Non-pigmented ciliary epithelial cell (primary cell): ENCODE data around the gene NCK2.

Source experiments
- DNase-seq: peaks from one replicate; pipeline ENCODE4 v3.0.0-alpha.2; 2010; ENCODE audit warnings: low read depth

NCK2 gene

DNA sequence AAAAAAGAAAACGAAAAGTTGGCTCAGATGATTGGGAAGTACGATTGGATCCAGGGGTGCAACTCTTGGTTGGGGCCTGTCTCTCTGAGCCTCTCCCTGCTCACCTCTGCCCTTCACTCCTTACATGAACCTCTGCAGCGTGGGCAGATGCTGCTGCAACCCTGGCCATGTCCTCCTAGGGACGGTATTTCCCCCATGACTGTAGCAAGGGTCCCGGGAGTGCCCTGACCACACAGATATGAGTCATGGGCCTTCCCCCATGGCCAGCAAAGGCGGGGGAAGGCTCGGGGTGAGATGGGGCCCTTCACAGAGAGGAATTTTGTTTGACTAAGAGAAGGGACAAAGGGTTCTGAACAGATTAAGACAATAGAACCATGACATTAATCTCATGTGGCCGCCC is 129.0 kb downstream of the NCK2 start:
- DNase-seq: peak; percentile 63

- DNase-seq: no peak
Measured at GRCh38 chr2:105874466-105874865, 129.8 kb downstream of the NCK2 start.

- no peak for DNase-seq
Measured at GRCh38 chr2:105875241-105875640, 130.5 kb downstream of the NCK2 start.

DNA sequence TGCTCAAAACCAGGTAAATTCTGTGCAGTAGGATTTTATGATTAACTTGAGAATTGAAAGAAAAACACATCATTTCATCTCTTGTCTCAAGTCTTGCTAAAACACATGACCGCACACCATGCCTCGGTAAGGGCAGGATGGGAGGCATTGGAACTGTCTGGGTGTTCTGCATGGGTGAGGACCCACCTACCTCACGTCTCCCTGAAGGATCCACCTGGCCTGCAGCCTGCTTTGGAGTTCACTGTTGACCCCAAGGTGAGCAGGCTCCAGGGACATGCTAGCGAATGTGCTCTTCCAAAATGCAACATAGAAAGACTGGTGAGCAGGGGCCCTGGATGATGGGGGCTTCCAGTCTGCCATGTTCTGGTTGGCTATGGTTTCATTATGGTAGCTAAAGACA is 131.5 kb downstream of the NCK2 start:
- no peak for DNase-seq

GRCh38 chr2:105877945-105878344 is 133.2 kb downstream of the NCK2 start:
- DNase-seq: no peak

- no peak for DNase-seq
Measured at GRCh38 chr2:105879106-105879802, 134.5 kb downstream of the NCK2 start.

DNA sequence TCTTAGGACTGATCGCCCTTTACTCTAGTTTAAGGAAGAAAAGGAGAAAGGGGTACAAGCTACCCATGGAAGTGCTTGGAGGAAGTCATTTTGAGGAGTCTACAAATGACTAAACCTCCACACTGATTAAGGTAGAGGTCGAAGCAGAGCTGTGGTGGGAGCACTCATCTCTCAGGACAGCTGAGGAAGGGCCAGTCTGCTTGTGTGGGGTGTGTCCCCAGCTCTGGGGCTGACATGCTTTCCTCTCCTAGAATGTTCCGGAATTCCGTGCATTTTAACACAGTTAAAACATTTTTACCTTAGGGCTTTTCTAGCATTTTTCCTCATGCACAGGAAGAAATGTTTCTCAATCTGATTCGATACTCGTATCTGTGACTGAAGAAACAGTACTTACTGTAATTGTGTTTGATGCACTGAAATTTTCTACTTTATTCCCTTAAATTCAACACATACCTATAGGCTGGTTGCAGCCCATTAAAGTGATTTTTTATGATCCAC is 135.1 kb downstream of the NCK2 start:
- no peak for DNase-seq

DNA sequence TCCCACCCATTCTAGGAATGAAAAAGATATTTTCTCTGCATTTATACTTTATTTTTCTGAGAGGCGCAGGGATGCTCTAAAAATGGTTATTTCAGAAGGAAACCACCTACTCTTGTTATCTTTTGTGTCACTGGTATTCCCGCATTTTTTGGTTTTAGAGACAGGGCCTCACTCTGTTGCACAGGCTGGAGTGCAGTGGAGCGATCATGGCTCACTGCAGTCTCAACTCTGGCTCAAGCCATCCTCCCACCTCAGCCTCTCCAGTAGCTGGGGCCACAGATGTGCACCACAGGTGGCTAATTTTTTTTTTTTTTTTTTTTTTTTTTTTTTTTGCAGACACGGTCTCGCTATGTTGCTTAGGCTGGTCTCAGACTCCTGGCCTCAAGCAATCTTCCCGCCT is 135.9 kb downstream of the NCK2 start:
- no peak for DNase-seq

DNA sequence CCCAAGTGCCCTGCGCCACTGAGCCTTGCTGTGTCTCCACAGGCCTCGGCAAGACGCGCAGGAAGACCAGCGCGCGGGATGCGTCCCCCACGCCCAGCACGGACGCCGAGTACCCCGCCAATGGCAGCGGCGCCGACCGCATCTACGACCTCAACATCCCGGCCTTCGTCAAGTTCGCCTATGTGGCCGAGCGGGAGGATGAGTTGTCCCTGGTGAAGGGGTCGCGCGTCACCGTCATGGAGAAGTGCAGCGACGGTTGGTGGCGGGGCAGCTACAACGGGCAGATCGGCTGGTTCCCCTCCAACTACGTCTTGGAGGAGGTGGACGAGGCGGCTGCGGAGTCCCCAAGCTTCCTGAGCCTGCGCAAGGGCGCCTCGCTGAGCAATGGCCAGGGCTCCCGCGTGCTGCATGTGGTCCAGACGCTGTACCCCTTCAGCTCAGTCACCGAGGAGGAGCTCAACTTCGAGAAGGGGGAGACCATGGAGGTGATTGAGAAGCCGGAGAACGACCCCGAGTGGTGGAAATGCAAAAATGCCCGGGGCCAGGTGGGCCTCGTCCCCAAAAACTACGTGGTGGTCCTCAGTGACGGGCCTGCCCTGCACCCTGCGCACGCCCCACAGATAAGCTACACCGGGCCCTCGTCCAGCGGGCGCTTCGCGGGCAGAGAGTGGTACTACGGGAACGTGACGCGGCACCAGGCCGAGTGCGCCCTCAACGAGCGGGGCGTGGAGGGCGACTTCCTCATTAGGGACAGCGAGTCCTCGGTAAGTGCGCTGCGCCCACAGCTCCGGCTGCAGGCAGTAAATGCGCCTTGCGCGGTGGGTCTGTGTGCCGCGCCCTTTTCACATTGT is 136.8 kb downstream of the NCK2 start:
- DNase-seq: no peak

GRCh38 chr2:105882341-105882740 is 137.6 kb downstream of the NCK2 start:
- no peak for DNase-seq

DNA sequence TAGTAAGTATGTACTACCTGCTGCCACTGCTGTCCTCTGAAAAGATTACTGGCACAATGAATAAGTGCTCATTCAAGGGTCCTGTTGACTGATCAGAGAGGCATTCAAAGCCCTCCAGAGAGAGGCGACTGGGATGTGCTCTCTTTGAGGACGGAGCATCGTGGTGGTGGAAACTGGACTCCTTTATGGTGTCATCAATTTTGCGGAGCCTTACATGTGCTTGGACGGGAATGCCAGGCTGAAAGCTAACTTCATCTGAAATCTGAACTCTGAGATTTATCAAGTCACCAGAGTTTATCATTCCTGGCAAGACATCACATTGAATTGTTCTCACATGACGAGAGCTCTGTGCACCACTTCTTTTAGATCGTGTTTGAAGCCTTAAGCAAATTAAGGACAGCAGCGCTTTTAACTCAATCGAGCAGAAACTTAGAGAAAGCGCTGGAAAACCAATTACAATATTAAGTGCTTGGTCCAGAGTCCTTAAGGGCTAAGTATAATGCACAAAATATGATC is 138.3 kb downstream of the NCK2 start:
- DNase-seq: no peak

DNA sequence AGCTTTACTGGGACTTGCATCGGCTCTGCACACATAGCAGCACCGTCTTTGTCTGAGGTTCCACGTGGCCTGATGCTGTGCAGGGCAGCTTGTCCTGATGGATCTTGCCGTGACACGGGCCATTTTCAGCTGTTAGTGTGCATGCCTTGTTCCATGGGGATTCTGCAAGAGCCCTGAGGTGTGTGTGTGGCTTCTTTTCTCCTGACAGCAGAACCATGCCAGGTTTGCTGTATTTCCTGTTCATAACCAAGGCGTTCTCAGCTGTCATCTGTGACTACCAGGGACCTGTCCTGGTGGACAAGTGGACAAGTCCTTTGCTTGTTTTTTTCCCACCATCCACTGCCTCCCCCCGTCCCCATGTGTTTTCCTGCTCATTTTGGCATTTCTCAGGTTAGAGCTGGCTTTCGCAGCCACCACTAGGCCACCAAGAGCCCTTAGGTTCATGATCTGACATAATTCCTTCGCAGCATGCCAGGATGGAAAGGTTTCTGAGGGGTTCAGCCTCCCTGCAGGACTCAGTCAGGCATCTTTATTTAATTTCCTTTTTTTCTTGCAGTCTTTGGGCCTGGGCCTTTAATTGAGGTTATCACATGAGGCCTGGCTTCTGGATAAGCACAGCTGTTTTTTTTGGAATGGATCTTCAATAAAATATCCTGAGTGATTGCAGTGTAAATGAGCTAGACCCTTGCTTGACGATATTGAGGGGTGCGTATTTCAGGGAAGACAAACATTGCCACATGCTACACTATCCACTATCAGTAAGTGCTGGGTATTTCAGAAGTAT is 139.4 kb downstream of the NCK2 start:
- DNase-seq: no peak

- DNase-seq: no peak
Measured at GRCh38 chr2:105885456-105885855, 140.7 kb downstream of the NCK2 start.

DNA sequence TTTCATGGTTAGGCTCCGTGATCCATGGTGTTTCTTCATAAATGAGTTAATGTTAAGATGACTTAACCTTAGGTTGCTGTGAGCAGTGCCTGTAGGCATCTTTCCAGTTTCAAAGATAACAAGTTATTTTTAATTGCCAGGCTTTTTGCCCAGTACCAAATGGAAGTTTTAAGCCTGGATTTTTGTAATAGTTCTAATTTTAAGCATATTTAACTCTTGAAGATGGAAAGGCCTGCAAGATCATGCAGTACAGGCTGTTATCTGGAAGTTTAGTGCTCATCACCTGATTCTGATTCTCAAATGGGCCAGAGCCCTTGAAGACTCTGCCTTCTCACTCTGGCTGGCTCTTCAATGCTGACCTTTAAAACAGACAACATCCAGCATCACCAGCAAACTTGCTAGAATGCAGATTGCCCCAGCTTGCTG is 141.3 kb downstream of the NCK2 start:
- DNase-seq: no peak

GRCh38 chr2:105886687-105887086 is 142.0 kb downstream of the NCK2 start:
- no peak for DNase-seq

DNA sequence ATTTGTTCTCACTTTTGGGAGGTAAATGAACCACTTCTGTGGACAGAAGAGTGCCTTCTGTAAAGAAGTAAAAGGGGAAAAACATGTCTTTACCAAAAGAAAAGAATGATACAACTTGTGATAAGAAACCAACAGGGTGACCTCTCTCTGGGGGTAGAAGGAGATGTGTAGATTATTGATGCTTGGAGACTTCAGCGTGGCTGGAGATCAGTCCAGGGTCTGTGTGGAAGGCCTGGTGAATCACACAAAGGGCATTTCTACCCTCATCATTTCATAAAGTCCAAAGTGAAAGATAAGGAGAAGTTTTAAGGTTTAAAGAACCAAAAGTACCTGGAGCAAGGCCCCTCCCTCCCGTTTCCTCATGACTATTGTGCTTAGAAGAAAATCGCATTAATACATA is 142.5 kb downstream of the NCK2 start:
- DNase-seq: no peak

GRCh38 chr2:105888625-105889024 is 143.9 kb downstream of the NCK2 start:
- DNase-seq: no peak

DNA sequence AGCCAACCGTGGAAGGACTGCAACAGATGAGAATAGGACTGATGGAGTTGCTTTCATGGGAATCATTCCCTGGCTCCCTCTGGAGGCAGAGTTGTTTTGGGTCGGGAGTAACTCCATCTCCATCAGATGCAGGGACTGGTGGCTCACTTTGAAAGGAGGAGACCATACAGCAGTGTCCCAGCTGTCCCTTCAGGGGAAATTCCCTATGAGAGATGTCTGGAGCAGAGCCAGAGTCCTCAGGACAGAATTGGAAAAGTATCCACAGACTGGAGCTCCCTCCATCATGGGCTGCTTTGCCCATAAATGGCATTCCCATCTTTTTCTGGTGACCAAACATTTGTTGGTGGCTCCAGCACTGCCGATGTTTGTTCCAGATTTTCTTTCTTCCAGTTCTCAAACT is 144.3 kb downstream of the NCK2 start:
- no peak for DNase-seq

DNA sequence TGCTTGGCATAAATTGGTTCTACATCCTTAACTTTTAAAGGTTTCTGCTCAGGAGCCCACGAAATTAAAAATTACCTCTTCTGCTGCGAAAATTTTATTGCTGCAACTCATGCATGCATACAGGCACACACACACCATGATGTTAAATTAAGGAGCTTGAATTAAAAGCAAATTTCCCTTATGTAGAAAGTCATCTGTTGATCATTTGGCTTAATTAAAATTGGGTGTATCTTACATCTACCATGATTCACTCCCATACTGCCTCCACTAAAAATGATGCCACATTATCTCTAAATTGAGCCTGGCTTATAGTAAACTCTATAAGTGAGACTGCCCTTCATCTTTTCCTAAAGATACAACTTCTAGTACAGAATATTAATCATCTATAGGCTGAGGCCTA is 145.4 kb downstream of the NCK2 start:
- no peak for DNase-seq

GRCh38 chr2:105890856-105891255 is 146.1 kb downstream of the NCK2 start:
- DNase-seq: no peak

- no peak for DNase-seq
Measured at GRCh38 chr2:105893011-105893995, 148.6 kb downstream of the NCK2 start.
